Fibroblast of peridontal ligament (primary cell): ENCODE measurements around the gene GATAD2B.
A peak's percentile ranks its signal among the peaks of the same experiment; 100 is the strongest.

Experiments
- DNase-seq: peaks from one replicate; pipeline ENCODE4 v3.0.0-alpha.2; 2010; ENCODE audit errors: extremely low read depth

The GATAD2B gene

GRCh38 chr1:153922972-153923925 is at the start of gene GATAD2B:
TSS of gene GATAD2B (minus strand) at chr1:153922972. CDS start at chr1:153828347, 94,625 bp downstream.
- DNase-seq, result peak; percentile 100

- DNase-seq, result no peak
Observed at GRCh38 chr1:153970346-153970745, 47.6 kb upstream of the GATAD2B start.

- no peak for DNase-seq
Observed at GRCh38 chr1:153968972-153969371, 46.2 kb upstream of the GATAD2B start.

GRCh38 chr1:153968408-153968807 is 45.6 kb upstream of the GATAD2B start:
- no peak for DNase-seq

GRCh38 chr1:153968000-153968363 is 45.2 kb upstream of the GATAD2B start:
- no peak for DNase-seq

GRCh38 chr1:153967107-153967999 is 44.6 kb upstream of the GATAD2B start, which contains the start of gene CREB3L4:
TSS of gene CREB3L4 (plus strand) at chr1:153967902. CDS start at chr1:153968526, 624 bp downstream.
- peak; percentile 98 for DNase-seq

GRCh38 chr1:153963850-153964331 is 41.1 kb upstream of the GATAD2B start:
- no peak for DNase-seq

GRCh38 chr1:153963030-153963849 is 40.5 kb upstream of the GATAD2B start, which contains the start of gene SLC39A1:
TSS of gene SLC39A1 (minus strand) at chr1:153963537. CDS start at chr1:153962715, 822 bp downstream.
- DNase-seq, result peak; percentile 94

GRCh38 chr1:153962088-153963029 is 39.6 kb upstream of the GATAD2B start:
- no peak for DNase-seq

- DNase-seq, result no peak
Observed at GRCh38 chr1:153961421-153961820, 38.6 kb upstream of the GATAD2B start.

GRCh38 chr1:153960206-153960605 is 37.4 kb upstream of the GATAD2B start:
- DNase-seq, result no peak

GRCh38 chr1:153959454-153959853 is 36.7 kb upstream of the GATAD2B start:
- DNase-seq, result no peak

GRCh38 chr1:153958961-153959260 is 36.1 kb upstream of the GATAD2B start:
- DNase-seq, result no peak

GRCh38 chr1:153958111-153958960 is 35.6 kb upstream of the GATAD2B start, which contains the start of gene CRTC2:
TSS of gene CRTC2 (minus strand) at chr1:153958612. CDS start at chr1:153958497, 115 bp downstream.
- DNase-seq, result peak; percentile 98

- no peak for DNase-seq
Observed at GRCh38 chr1:153957744-153958110, 35.0 kb upstream of the GATAD2B start.

GRCh38 chr1:153956997-153957715 is 34.4 kb upstream of the GATAD2B start:
- no peak for DNase-seq

GRCh38 chr1:153954826-153955225 is 32.1 kb upstream of the GATAD2B start:
- no peak for DNase-seq

GRCh38 chr1:153953859-153954365 is 31.1 kb upstream of the GATAD2B start:
- no peak for DNase-seq
